ENCODE data around the gene PLA2G4E. TPM values are rescaled to one million over a fixed set of nuclear protein-coding genes. Genes with fewer than 3 reads are reported as not detected.

PLA2G4E gene
- total RNA-seq, 1 donor: not detected

DNA sequence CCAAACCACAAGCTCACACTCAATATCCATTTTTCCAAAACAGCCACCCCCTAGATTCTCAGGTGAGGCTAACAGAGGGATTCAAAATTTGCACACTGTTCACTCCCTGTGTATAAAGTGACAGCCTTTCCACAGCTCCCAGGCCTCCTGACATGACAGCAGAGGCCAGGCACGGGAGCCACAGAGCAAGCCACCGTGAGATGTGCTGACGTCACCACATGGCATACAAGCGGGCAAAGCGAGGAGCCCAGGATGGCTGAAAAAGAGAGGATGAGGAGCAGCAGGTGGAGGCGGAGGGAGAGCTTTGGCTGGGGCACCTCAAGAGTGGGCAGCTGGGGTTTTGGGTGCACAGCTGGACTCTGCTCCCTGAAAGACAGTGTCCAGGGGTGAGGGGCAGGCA lies 75.6 kb downstream of the PLA2G4E start:
- H3K4me3 ChIP-seq (ENCODE audit: low read depth, low read length): no peak overlapping the region
- no peak for TF ChIP-seq CTCF (IDR thresholded peaks at IDR 0.05; ENCODE audit: insufficient read depth, low read depth, low read length)
- DNase-seq (ENCODE audit: low read depth): no peak

DNA sequence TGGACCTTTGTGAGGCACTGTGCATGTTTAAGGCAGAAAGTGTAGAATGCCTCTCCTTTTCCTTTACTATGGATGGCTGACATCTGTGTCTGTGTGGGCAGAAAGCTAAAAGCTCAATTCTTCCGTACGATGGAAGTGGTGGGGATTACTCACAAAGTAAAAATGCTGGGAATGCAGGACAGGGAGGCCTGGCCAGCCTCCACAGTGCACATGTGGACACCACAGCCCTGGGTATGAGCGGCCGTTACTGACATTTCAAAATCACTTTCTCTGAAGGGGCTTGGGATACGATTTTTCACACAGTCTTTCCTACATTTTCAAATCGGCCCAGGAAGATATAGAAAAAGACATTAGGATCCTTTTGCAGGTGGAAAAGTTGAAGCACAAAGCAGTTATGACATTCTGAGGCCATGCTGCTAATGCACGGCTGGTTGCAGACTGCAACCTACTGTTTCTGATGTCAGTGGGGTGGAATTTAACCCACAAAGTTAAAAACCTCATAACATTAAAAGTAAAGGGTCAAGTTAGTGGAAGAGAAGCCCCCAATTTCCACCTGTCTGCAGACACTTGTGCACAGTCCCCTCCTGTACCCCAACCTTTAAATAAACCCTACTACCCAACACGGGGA lies 76.4 kb downstream of the PLA2G4E start:
- peak overlapping the region; percentile 1 for H3K4me3 ChIP-seq (ENCODE audit: low read depth, low read length)
- DNase-seq (ENCODE audit: low read depth): peak; percentile 92
- no peak for TF ChIP-seq CTCF (IDR thresholded peaks at IDR 0.05; ENCODE audit: insufficient read depth, low read depth, low read length)

GRCh38 chr15:41943543-41944312 lies 77.1 kb downstream of the PLA2G4E start:
- DNase-seq (ENCODE audit: low read depth): no peak
- TF ChIP-seq CTCF (IDR thresholded peaks at IDR 0.05; ENCODE audit: insufficient read depth, low read depth, low read length): no peak
- H3K4me3 ChIP-seq (ENCODE audit: low read depth, low read length): no peak overlapping the region

- no peak for DNase-seq (ENCODE audit: low read depth)
- TF ChIP-seq CTCF (IDR thresholded peaks at IDR 0.05; ENCODE audit: insufficient read depth, low read depth, low read length): no peak
Measured at GRCh38 chr15:41942886-41943285, 78.0 kb downstream of the PLA2G4E start.

GRCh38 chr15:41941644-41942415 lies 79.0 kb downstream of the PLA2G4E start:
- TF ChIP-seq CTCF (IDR thresholded peaks at IDR 0.05; ENCODE audit: insufficient read depth, low read depth, low read length): no peak
- H3K4me3 ChIP-seq (ENCODE audit: low read depth, low read length): no peak overlapping the region
- DNase-seq (ENCODE audit: low read depth): no peak

More at GRCh38 chr15:41942886-41943285, 78.0 kb downstream of the PLA2G4E start:
- no peak overlapping the region for H3K4me3 ChIP-seq (ENCODE audit: low read depth, low read length)

GRCh38 chr15:41940441-41940857 lies 80.4 kb downstream of the PLA2G4E start:
- TF ChIP-seq CTCF (IDR thresholded peaks at IDR 0.05; ENCODE audit: insufficient read depth, low read depth, low read length): no peak
- H3K4me3 ChIP-seq (ENCODE audit: low read depth, low read length): no peak overlapping the region
- peak; percentile 56 for DNase-seq (ENCODE audit: low read depth)

Measured in fibroblast of villous mesenchyme (primary cell).